ENCODE results near the gene CLC.

The CLC gene

GRCh38 chr19:39737891-39738290, at the start of gene CLC:
Gene CLC, minus strand, starts transcription at chr19:39738029. Its CDS starts 77 bp downstream, at chr19:39737952.
- Histone ChIP-seq H3K27me3 (no peaks in the 10 kb centered on the region), H3K4me3 (no peak within 1 kb of the TSS), H3K4me1 (no peaks in the 10 kb centered on the region), H3K36me3 (no peaks in the 10 kb centered on the region), H3K27ac (no peak within 1 kb of the TSS), H3K9me3 (no peaks in the 10 kb centered on the region)
- TF ChIP-seq CTCF (IDR thresholded peaks at IDR 0.05): no peak
- intact Hi-C loops (cut with DNase I; ENCODE audit: low total_unique reads): no loop called here
- no peak for DNase-seq

GRCh38 chr19:39780894-39781293, 43.1 kb upstream of the CLC start:
- no peak for DNase-seq
- no peak for TF ChIP-seq CTCF (IDR thresholded peaks at IDR 0.05)
- H3K36me3 ChIP-seq: no peaks in the 10 kb centered on the region
- no peaks in the 10 kb centered on the region for H3K4me1 ChIP-seq
- no peak overlapping the region for H3K27ac ChIP-seq
- no peaks in the 10 kb centered on the region for H3K9me3 ChIP-seq
- intact Hi-C loops (cut with DNase I; ENCODE audit: low total_unique reads): no loop called here
- H3K27me3 ChIP-seq: peaks cover 0 to 6% of the 10 kb centered on the region in 2 donors
- H3K4me3 ChIP-seq: no peak overlapping the region

GRCh38 chr19:39778763-39779162, 40.9 kb upstream of the CLC start, which contains the start of gene LEUTX:
Gene LEUTX, plus strand, starts transcription at chr19:39778854. Its CDS starts 67 bp downstream, at chr19:39778921.
- Histone ChIP-seq H3K36me3 (no peaks in the 10 kb centered on the region), H3K9me3 (no peaks in the 10 kb centered on the region), H3K27me3 (no peaks in the 10 kb centered on the region), H3K4me3 (no peak within 1 kb of the TSS), H3K27ac (no peak within 1 kb of the TSS), H3K4me1 (no peaks in the 10 kb centered on the region)
- intact Hi-C loops (cut with DNase I; ENCODE audit: low total_unique reads): no loop called here
- no peak for TF ChIP-seq CTCF (IDR thresholded peaks at IDR 0.05)
- no peak for DNase-seq

GRCh38 chr19:39768786-39769185, 31.0 kb upstream of the CLC start:
- Histone ChIP-seq H3K27me3 (no peaks in the 10 kb centered on the region), H3K4me1 (no peaks in the 10 kb centered on the region), H3K4me3 (no peak overlapping the region), H3K27ac (no peak overlapping the region), H3K9me3 (peaks cover 0 to 7% (median 0%) of the 10 kb centered on the region in 3 donors), H3K36me3 (no peaks in the 10 kb centered on the region)
- TF ChIP-seq CTCF (IDR thresholded peaks at IDR 0.05): no peak
- intact Hi-C loops (cut with DNase I; ENCODE audit: low total_unique reads): no loop called here
- DNase-seq: no peak

GRCh38 chr19:39768334-39768733, 30.5 kb upstream of the CLC start:
- intact Hi-C loops (cut with DNase I; ENCODE audit: low total_unique reads): no loop called here
- no peaks in the 10 kb centered on the region for H3K4me1 ChIP-seq
- no peaks in the 10 kb centered on the region for H3K27me3 ChIP-seq
- H3K9me3 ChIP-seq: peaks cover 0 to 7% (median 0%) of the 10 kb centered on the region in 3 donors
- no peak overlapping the region for H3K4me3 ChIP-seq
- no peak for DNase-seq
- no peak overlapping the region for H3K27ac ChIP-seq
- no peak for TF ChIP-seq CTCF (IDR thresholded peaks at IDR 0.05)
- no peaks in the 10 kb centered on the region for H3K36me3 ChIP-seq
